AG20443 (cell line): ENCODE results near the gene MYEF2.

ENCODE experiments used
- DNase-seq: peaks from one replicate; pipeline ENCODE4 v3.0.0; 2012; ENCODE audit warnings: low spot score, mixed read lengths

MYEF2 gene, protein sequence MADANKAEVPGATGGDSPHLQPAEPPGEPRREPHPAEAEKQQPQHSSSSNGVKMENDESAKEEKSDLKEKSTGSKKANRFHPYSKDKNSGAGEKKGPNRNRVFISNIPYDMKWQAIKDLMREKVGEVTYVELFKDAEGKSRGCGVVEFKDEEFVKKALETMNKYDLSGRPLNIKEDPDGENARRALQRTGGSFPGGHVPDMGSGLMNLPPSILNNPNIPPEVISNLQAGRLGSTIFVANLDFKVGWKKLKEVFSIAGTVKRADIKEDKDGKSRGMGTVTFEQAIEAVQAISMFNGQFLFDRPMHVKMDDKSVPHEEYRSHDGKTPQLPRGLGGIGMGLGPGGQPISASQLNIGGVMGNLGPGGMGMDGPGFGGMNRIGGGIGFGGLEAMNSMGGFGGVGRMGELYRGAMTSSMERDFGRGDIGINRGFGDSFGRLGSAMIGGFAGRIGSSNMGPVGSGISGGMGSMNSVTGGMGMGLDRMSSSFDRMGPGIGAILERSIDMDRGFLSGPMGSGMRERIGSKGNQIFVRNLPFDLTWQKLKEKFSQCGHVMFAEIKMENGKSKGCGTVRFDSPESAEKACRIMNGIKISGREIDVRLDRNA

GRCh38 chr15:48177766-48178647, at the start of gene MYEF2:
Gene MYEF2 (minus strand): TSS chr15:48178295. CDS start chr15:48178237, 58 bp downstream.
- peak; percentile 77 for DNase-seq

DNA sequence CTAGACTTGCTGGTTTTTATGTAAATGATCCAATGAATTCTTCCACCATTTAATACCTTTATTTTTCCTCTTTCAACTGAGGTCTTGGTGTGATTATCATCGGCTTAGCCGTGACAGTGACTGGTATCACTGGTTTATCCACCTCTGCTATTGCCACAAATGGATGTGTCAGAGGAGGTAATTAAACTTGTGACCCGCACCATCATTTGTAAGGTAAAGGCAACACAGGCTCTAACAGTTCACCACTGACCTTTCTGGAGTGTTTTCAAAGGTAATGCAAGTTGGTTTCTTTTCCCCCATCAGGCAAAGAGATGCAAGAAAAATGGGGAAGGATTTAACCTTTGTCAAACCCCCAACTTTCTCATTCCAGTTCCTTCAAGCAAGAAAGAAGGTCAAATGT, 47.7 kb upstream of the MYEF2 start:
- no peak for DNase-seq

- no peak for DNase-seq
Observed at GRCh38 chr15:48222627-48223026, 44.5 kb upstream of the MYEF2 start.

DNA sequence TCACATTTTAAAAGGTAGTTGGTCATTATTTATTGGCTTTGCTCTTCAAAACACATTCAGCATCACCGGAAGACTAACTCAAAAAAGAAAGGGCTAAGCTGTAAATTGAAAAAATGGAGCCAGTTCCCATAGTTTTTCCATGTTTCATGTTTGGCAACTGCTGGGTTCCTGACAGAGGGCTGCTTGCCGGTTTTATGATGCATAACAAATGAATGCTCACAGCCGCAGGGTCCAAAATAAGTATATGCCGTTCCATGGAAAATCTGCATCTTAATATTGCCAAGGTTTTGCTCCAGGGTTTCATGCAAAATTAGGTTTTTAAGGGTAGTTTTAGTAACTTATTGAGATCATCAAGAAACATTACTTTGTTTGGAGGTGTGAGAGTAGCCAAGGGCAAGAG, 43.8 kb upstream of the MYEF2 start:
- DNase-seq, result peak; percentile 52

GRCh38 chr15:48221261-48221660, 43.2 kb upstream of the MYEF2 start:
- no peak for DNase-seq

DNA sequence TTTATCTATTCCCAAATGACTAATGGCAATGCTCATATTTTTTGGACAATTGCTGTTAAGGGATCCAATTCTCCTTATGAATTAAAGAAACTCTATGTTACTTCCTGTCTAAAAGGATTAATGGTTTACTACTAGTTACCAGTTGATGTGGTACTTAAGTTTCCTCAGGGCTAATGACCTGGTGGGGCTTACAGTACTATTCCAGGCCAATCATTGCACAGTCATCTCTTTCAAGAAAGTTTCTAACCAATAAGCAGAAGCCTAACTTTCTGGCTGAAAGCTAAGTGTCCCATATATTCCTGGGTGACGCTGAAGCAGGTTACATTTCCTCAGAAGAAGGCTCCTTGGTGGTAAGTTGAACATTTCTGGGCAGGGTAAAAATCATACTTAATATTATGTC, 27.9 kb upstream of the MYEF2 start, which contains the start of gene SLC12A1:
Gene SLC12A1 (plus strand): TSS at position 322 of the 400 bp plus-strand sequence. CDS start 1,418 bp downstream, outside the sequence.
- DNase-seq, result no peak

DNA sequence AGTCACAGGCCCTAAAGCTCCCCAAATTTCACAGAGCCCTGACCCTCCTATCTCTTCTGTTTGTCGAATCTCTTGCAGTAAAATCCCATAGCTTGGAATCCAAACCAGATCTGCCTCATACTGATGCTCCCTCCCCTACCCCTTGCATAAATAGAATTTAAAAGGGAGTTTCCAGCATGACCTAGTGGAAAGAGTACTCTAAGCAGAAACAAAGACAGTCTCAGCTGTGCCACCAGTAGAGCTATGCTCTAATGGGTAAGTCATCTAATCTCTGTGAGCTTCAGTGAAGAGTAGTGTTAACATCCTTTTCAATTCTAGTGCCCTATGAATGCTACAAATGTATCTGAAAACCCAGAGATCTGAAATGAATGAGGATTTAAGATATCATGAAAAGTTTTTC, 24.0 kb upstream of the MYEF2 start:
- no peak for DNase-seq

DNA sequence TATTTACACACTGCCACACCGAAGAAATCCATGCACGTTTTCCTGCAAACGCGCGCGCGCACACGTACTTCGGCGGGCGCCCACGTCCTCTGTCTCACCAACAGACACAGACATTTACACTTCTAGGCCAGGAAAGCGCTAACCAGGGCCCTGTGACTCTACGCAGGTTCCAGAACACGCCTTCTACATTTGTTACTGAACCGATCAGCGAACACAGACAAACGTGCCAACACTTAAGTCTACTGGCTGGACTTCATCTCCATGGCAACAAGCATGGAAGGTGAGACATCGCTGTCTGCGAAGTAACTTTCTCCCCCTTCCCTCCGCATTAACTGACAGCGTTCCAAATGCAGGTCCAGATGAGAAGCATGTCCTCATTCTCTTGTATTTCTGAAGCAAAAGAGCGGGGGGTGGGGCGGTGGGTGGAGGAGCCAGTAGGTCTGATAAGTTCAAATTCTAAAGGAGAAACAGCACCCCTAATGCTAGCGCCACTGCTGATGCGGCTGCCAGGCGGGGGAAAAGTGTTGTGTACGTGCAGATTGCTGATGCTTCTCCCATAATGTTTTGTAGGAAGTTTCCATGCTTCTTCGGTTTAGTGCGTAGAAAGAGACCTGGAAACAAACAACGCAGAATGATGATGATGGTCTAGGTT, 13.6 kb upstream of the MYEF2 start, which contains the start of gene CTXN2:
Gene CTXN2 (plus strand): TSS at position 92 of the 652 bp plus-strand sequence. CDS start 9,636 bp downstream, outside the sequence.
- no peak for DNase-seq

GRCh38 chr15:48190932-48191573, 13.0 kb upstream of the MYEF2 start:
- DNase-seq, result peak; percentile 69

- DNase-seq, result no peak
Observed at GRCh38 chr15:48186271-48186670, 8.2 kb upstream of the MYEF2 start.

DNA sequence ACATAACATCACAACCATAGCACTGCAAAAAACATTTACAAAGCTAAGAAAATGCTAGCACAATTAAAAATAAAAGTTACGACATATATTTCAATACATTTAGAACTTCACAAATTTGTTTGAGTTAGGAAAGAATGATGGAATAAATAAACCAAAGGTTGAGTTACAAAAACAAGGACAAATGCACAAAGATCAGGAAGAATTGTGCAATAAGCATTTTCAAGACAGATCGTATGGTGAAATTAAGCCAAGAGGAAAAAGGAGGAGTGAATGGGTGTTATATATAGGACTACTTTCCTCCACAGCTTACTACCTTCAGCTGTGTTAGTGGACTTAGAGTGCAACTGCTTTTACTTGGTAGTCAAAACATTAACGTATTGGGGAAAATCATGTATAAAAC, 7.4 kb upstream of the MYEF2 start:
- no peak for DNase-seq

- DNase-seq, result no peak
Observed at GRCh38 chr15:48182749-48183148, 4.7 kb upstream of the MYEF2 start.

- no peak for DNase-seq
Observed at GRCh38 chr15:48178648-48178931, 495 bp upstream of the MYEF2 start.

- DNase-seq, result peak; percentile 46
Observed at GRCh38 chr15:48177383-48177765, 721 bp downstream of the MYEF2 start.

DNA sequence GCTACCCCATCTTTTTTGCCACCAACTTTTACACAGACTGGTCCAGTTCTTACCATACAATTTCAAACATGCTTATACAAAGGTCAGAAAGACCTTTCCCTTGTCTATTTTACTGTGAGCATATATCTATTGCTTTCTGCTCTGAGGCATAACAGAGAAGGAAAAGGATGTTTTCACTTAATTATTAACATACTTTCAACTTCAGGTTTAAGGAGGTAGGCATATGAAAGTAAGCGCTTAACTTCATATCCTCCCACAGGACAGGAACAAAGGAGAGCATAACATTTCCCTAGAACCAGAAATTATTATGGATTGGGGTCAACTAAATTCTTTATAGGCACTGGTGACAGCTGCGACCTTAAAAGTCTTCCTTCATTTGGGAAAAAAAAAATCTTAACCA, 1.1 kb downstream of the MYEF2 start:
- DNase-seq, result no peak

GRCh38 chr15:48176112-48176511, 2.0 kb downstream of the MYEF2 start:
- no peak for DNase-seq

DNA sequence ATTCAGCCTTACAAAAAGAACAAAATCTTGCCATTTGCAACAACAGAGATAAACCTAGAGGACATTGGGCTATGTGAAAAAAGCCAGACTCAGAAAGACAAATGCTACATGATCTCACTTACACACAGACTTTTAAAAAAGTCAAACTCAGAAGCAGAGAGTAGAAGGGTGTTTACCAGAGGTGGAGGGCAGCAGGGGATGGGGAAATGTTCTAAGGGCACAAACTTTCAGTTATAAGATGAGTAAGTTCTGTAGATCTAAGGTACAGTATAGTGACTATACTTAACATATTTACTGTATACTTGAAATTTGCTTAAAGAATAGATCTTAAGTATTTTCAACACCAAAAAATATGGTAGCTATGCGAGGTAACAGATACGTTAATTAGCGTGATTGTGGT, 3.0 kb downstream of the MYEF2 start:
- no peak for DNase-seq

DNA sequence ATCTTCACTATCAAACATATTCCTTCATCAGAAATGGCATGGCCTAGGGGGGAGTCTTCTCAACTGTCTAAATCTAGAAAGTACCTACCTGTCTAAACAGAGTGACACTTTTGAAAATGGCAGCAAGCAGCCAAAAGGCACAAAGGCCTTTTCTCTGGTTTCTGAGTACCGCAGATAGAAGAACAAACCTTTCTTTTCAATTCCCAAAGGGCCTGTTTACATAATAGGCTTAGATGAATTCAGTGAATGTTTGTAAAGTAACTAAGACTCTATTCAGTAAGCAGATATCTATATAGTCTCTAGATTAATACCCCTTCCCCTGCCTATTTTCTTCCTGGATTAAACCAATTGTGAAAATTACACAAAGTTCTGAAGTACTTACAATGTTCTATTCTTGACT, 7.1 kb downstream of the MYEF2 start:
- DNase-seq, result no peak

- DNase-seq, result no peak
Observed at GRCh38 chr15:48168616-48169015, 9.5 kb downstream of the MYEF2 start.

GRCh38 chr15:48153526-48153925, 24.6 kb downstream of the MYEF2 start:
- DNase-seq, result no peak

DNA sequence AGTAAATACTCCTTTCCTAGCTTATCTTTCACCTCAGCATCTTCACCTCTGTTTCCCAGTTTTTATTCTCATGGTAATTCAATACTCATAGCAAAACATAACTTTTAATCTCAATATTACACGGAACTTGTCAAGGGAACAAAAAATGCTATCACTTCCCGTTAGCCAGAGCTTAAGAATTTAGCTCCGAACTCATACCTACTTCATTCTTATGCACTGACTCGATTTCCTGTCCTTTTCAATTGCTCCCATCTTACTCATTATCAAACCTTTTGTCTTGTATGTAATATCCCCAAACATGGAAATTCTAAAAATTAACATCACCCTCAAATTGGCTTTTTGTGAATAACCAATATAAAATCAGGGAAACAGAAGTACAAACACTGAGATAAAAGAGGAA, 28.2 kb downstream of the MYEF2 start:
- peak; percentile 11 for DNase-seq

DNA sequence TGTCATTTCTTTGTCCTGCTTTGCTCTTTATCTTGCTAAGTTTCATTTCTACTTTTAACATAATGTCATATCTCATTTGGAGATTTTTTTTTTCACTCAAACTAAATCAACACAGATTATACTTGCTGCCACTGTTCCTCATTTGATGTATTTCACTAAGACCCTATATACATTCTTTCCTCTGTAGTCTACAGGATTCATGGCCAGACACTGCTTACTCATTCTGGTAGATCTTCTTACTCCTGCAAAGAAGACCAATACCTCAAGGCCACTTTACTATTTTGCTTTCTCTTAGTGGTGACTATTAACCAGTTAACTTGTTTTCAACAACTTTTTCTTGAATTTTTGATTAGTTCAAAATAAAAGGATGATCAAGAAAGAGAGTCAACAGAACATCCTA, 30.7 kb downstream of the MYEF2 start:
- DNase-seq, result no peak
